Measurements from ENCODE around the gene NUDT19. TPM values are rescaled to one million over a fixed set of nuclear protein-coding genes. Genes with fewer than 3 reads are reported as not detected.
"Not testable (repeated sequence)": the region's sequence is repeated elsewhere in the genome, so short reads cannot be mapped to it uniquely, and the experiment has no call there.

Gene NUDT19
- total and polyA plus RNA-seq, 3 donors from 2014 or later, result 6.7 to 15.5 (median 11.3) TPM

GRCh38 chr19:32735936-32736335, 44.3 kb downstream of the NUDT19 start:
- Histone ChIP-seq H3K4me1 (no peaks in the 10 kb centered on the region), H3K4me3 (no peak overlapping the region), H3K27ac (no peak overlapping the region), H3K27me3 (no peaks in the 10 kb centered on the region), H3K9me3 (no peaks in the 10 kb centered on the region), H3K36me3 (ENCODE audit: low read depth, missing control alignments) (no peaks in the 10 kb centered on the region)
- DNase-seq, result no peak
- 78 to 84% methylated on average over 4 of the region's 4 CpGs for WGBS, 2 donors
- intact Hi-C loops (cut with DNase I; ENCODE audit: low total_unique reads), result no loop called here
- TF ChIP-seq POLR2A (IDR thresholded peaks at IDR 0.05), result no peak
- TF ChIP-seq, protein P1, sequence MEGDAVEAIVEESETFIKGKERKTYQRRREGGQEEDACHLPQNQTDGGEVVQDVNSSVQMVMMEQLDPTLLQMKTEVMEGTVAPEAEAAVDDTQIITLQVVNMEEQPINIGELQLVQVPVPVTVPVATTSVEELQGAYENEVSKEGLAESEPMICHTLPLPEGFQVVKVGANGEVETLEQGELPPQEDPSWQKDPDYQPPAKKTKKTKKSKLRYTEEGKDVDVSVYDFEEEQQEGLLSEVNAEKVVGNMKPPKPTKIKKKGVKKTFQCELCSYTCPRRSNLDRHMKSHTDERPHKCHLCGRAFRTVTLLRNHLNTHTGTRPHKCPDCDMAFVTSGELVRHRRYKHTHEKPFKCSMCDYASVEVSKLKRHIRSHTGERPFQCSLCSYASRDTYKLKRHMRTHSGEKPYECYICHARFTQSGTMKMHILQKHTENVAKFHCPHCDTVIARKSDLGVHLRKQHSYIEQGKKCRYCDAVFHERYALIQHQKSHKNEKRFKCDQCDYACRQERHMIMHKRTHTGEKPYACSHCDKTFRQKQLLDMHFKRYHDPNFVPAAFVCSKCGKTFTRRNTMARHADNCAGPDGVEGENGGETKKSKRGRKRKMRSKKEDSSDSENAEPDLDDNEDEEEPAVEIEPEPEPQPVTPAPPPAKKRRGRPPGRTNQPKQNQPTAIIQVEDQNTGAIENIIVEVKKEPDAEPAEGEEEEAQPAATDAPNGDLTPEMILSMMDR (IDR thresholded peaks at IDR 0.05), result no peak

DNA sequence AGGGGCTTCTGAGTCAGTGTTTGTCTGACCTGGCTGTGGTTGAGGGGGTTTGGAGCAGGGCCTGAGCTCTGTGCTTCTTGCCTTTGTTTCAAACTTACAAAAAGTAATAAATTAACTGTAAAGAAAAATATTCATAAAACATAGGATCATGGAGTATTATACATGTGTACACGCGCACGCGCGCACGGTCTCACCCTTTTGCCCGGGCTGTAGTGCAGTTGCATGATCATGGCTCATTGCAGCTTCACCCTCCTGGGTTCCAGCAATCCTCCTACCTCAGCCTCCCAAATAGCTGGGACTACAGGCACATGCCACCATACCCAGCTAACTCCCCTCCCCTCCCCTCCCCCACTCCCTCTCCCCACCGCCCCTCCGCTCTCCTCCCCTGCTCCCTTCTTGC, 51.4 kb downstream of the NUDT19 start:
- intact Hi-C loops (cut with DNase I; ENCODE audit: low total_unique reads), result no loop called here

DNA sequence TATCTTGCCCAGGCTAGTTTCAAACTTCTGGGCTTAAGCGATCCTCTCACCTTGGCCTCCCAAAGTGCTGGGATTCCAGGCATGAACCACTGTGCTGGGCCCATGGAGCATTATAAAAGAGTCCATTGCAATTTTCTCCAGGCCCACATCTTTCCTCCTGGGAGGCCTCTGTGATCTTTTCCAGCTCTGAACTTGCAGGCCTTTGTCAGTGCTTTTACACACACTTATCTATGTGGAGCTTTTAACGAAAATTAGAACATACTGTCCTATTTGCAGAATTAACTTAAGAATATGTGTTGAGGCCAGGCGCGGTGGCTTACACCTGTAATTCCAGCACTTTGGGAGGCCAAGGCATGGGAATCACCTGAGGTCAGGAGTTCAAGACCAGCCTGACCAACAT, 51.8 kb downstream of the NUDT19 start:
- no peaks in the 10 kb centered on the region for H3K27me3 ChIP-seq
- DNase-seq, result no peak
- H3K9me3 ChIP-seq, result no peaks in the 10 kb centered on the region
- intact Hi-C loops (cut with DNase I; ENCODE audit: low total_unique reads), result no loop called here
- TF ChIP-seq, protein P1 (IDR thresholded peaks at IDR 0.05), result no peak
- TF ChIP-seq POLR2A (IDR thresholded peaks at IDR 0.05), result no peak
- WGBS, 2 donors, result 91 to 96% methylated on average over 4 of the region's 4 CpGs
- no peak overlapping the region for H3K4me3 ChIP-seq
- no peak overlapping the region for H3K27ac ChIP-seq
- H3K4me1 ChIP-seq, result no peaks in the 10 kb centered on the region
- no peaks in the 10 kb centered on the region for H3K36me3 ChIP-seq (ENCODE audit: low read depth, missing control alignments)

More for the DNA sequence above, 51.4 kb downstream of the NUDT19 start:
- WGBS, 2 donors, result 97 to 98% methylated on average over 9 of the region's 9 CpGs
- no peaks in the 10 kb centered on the region for H3K27me3 ChIP-seq
- DNase-seq, result no peak
- H3K4me3 ChIP-seq, result no peak overlapping the region
- no peaks in the 10 kb centered on the region for H3K36me3 ChIP-seq (ENCODE audit: low read depth, missing control alignments)
- H3K27ac ChIP-seq, result no peak overlapping the region
- H3K9me3 ChIP-seq, result no peaks in the 10 kb centered on the region
- H3K4me1 ChIP-seq, result no peaks in the 10 kb centered on the region
- TF ChIP-seq POLR2A (IDR thresholded peaks at IDR 0.05), result no peak
- TF ChIP-seq, protein P1 (IDR thresholded peaks at IDR 0.05), result no peak

DNA sequence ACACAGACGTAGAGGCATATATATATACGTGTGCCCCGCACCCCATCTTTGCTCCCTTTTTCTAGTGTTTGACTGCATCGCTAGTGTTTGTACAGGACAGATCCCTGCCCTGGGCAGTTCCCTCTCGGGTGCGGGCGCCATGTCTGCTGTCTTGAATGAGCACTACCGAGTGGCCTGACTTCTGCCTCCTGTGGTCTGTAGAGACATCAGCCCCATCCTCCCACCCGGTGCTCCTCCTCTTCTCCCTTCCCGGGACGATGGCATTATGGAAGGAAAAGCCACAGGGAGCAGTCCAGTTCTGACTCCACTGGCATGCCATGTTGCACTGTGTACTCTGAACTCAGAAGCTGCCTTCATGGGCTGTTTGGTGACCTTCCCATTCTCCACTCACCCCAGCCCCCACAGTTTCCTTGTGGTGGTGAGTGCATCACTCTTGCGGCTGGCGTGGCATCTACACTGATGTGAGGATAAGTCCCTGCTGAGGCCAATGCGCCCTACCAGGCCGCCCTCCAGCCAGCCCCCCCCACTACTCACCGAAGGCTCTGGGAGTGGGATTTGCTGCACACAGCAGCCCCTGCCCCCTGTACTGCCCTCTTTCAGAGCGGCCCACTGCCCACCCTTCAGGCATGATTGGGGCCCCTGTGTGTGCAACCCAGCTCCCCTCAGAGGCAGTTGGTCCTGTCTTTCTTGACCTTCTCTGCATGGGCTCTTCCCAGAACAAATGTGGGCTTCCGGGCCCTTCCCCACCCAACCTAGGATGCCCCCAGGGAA, 53.1 kb downstream of the NUDT19 start:
- no peaks in the 10 kb centered on the region for H3K36me3 ChIP-seq (ENCODE audit: low read depth, missing control alignments)
- TF ChIP-seq, protein P1 (IDR thresholded peaks at IDR 0.05), result no peak
- no peak for TF ChIP-seq POLR2A (IDR thresholded peaks at IDR 0.05)
- no peaks in the 10 kb centered on the region for H3K27me3 ChIP-seq
- no peaks in the 10 kb centered on the region for H3K9me3 ChIP-seq
- WGBS, 2 donors, result 86 to 91% methylated on average over 18 of the region's 18 CpGs
- intact Hi-C loops (cut with DNase I; ENCODE audit: low total_unique reads), result no loop called here
- H3K4me3 ChIP-seq, result no peak overlapping the region
- no peak overlapping the region for H3K27ac ChIP-seq
- no peaks in the 10 kb centered on the region for H3K4me1 ChIP-seq
- no peak for DNase-seq

DNA sequence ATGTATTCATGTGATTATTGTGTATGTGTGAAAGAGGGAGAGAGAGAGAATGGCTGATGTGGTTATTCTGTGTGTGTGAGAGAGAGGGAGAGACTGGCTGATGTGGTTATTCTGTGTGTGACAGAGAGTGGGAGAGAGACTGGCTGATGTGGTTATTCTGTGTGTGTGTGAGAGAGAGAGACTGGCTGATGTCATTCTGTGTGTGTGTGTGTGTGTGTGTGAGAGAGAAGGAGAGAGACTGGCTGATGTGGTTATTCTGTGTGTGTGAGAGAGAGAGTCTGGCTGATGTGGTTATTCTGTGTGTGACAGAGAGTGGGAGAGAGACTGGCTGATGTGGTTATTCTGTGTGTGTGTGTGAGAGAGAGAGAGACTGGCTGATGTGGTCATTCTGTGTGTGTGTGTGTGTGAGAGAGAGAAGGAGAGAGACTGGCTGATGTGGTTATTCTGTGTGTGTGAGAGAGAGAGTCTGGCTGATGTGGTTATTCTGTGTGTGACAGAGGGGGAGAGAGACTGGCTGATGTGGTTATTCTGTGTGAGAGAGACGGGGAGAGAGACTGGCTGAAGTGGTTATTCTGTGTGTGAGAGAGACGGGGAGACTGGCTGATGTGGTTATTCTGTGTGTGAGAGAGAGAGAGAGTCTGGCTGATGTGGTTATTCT, 54.1 kb downstream of the NUDT19 start:
- H3K4me3 ChIP-seq; DNase-seq; H3K36me3 ChIP-seq (ENCODE audit: low read depth, missing control alignments); H3K4me1 ChIP-seq; H3K27me3 ChIP-seq; H3K9me3 ChIP-seq; H3K27ac ChIP-seq; intact Hi-C loops (cut with DNase I; ENCODE audit: low total_unique reads): not testable (repeated sequence)
- 37 to 58% methylated on average over 2 of the region's 2 CpGs for WGBS, 2 donors

GRCh38 chr19:32746631-32747196, 55.1 kb downstream of the NUDT19 start:
- intact Hi-C loops (cut with DNase I; ENCODE audit: low total_unique reads); H3K4me3 ChIP-seq; H3K27ac ChIP-seq; H3K9me3 ChIP-seq; H3K4me1 ChIP-seq; H3K27me3 ChIP-seq; DNase-seq; H3K36me3 ChIP-seq (ENCODE audit: low read depth, missing control alignments): not testable (repeated sequence)
- 29 to 37% methylated on average over 2 of the region's 2 CpGs for WGBS, 2 donors

Measured in testis (tissue), 3 donors.